ENCODE measurements around the gene MYH10.
A peak's percentile ranks its signal among the peaks of the same experiment; 100 is the strongest.
"Not testable (repeated sequence)": the region's sequence is repeated elsewhere in the genome, so short reads cannot be mapped to it uniquely, and the experiment has no call there.

The MYH10 gene

DNA sequence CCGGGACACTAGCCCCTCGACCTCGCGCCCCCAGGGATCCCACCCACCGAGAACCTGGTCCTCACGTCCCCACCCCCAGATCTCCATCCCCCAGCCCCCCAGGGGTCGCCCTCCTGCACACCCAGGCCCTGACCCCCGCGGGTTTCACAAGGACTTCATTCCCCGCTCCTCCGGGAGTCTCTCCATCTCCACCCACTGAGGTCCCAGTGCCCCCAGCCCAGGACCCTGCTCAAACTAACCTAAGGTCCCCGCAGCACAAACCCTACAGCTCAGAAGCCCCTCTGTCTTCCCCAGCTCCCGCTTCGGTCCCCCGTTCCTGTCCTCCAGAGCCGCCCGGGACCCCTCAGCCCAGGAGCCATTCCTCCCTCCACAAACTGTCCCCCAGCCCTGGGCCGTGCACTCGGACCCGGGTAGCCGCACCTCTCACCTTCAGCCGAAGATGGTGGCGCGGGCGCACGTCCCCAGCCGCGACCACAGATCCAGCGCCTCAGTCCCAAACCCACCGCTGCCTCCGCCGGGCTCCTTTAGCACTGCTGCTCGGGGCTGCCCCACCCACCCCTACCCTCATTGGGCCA is at the start of gene MYH10:
Gene MYH10 (minus strand): TSS at position 499 of the 575 bp plus-strand sequence. CDS start 7,479 bp downstream, outside the sequence.
- peak within 1 kb of the TSS; percentile 88 for H3K4me3 ChIP-seq (ENCODE audit: low read depth, low read length)

GRCh38 chr17:8679126-8679525 is 48.6 kb upstream of the MYH10 start:
- H3K4me3 ChIP-seq (ENCODE audit: low read depth, low read length), result no peak overlapping the region

- no peak overlapping the region for H3K4me3 ChIP-seq (ENCODE audit: low read depth, low read length)
Measured at GRCh38 chr17:8675306-8675705, 44.8 kb upstream of the MYH10 start.

- H3K4me3 ChIP-seq (ENCODE audit: low read depth, low read length), result no peak overlapping the region
Measured at GRCh38 chr17:8674344-8675305, 44.1 kb upstream of the MYH10 start.

DNA sequence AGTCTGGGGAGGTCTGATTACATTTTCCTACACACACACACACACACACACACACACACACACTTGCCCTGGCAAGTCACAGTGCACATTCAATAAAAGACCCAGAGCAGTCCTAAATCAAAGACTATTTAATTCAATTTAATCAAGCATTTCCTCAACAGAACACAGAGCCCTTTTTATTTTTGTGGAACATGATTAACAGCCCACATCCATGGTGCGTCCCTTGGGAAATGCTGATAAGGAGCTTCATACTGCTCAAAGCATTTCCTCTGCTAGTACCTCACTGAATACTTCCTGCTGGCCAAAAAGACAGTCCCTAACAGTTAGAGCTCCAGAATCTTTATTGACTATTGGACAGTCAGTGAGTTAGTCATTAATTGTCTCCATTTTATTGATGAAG is 43.1 kb upstream of the MYH10 start:
- H3K4me3 ChIP-seq (ENCODE audit: low read depth, low read length), result no peak overlapping the region

DNA sequence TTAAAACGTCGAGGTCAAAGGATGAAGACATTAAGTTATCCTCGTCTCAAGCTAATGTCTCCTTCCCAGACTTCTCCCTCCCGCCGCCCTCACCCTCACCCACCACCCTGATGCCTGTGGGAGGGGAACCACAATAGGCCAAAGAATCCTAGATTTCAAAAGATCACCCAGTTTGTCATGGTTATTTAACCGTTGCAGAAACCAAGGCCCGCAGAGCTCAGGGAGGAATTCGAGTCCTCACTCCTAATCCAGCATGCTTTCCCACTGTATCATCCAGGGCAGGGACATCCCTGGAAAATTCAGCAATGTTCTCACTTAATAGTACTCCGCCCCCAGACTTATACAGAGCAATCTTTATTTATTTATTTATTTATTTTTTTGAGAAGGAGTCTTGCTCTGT is 41.8 kb upstream of the MYH10 start:
- H3K4me3 ChIP-seq (ENCODE audit: low read depth, low read length), result no peak overlapping the region

- no peak overlapping the region for H3K4me3 ChIP-seq (ENCODE audit: low read depth, low read length)
Measured at GRCh38 chr17:8670421-8670820, 39.9 kb upstream of the MYH10 start.

- no peak overlapping the region for H3K4me3 ChIP-seq (ENCODE audit: low read depth, low read length)
Measured at GRCh38 chr17:8668176-8668740, 37.7 kb upstream of the MYH10 start.

- no peak overlapping the region for H3K4me3 ChIP-seq (ENCODE audit: low read depth, low read length)
Measured at GRCh38 chr17:8667421-8667820, 36.9 kb upstream of the MYH10 start.

DNA sequence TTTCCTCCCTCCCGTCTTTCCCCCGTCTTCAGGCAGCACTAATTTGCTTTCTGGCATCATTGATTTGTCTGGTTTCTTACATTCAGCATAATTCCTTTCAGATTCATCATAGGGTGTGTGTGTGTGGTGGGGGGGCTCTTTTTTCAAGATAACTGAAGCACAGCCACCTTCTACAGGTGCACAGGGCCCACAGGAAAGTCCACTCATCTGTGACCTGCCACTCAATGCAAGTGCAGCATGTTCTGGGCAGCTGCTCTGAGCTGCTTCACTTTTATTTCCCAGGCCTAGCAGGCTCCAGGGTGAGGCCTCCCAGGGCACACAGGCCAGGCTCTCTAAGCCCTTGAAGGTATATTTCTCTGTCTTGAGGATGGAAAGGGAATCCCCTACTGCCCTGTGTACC is 35.2 kb upstream of the MYH10 start:
- H3K4me3 ChIP-seq (ENCODE audit: low read depth, low read length), result no peak overlapping the region

DNA sequence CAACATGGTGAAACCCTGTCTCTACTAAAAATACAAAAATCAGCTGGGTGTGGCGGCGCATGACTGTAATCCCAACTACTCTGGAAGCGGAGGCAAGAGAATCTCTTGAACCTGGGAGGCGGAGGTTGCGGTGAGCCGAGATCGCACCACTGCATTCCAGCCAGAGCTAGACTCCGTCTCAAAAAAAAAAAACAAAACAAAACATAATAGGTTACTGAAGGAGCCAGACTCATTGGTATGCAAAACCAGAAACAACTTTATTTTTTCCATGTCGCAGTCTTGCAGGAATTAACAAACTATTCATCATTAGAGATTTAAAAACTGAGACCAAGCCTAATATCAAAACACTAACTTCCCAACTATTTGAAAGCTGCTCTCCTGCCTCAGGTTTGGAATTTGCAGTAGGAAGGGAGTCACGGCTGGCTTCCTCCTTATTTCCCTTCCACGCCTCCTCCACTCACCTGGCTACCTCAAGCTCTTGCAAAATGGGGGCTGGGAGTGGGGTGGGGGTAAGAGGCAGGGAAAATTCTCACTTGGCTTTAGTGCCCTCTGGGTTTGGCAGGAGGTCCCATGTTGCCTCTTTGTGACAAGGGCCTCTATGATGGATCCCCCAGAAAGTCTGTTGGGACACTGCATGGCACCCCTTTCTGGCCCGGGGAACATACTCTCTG is 34.1 kb upstream of the MYH10 start:
- no peak overlapping the region for H3K4me3 ChIP-seq (ENCODE audit: low read depth, low read length)

GRCh38 chr17:8662973-8663372 is 32.4 kb upstream of the MYH10 start:
- H3K4me3 ChIP-seq (ENCODE audit: low read depth, low read length), result no peak overlapping the region

- no peak overlapping the region for H3K4me3 ChIP-seq (ENCODE audit: low read depth, low read length)
Measured at GRCh38 chr17:8662076-8662831, 31.7 kb upstream of the MYH10 start.

GRCh38 chr17:8660709-8661108 is 30.2 kb upstream of the MYH10 start:
- not testable (repeated sequence) for H3K4me3 ChIP-seq (ENCODE audit: low read depth, low read length)

GRCh38 chr17:8659758-8660410 is 29.4 kb upstream of the MYH10 start:
- H3K4me3 ChIP-seq (ENCODE audit: low read depth, low read length), result no peak overlapping the region

DNA sequence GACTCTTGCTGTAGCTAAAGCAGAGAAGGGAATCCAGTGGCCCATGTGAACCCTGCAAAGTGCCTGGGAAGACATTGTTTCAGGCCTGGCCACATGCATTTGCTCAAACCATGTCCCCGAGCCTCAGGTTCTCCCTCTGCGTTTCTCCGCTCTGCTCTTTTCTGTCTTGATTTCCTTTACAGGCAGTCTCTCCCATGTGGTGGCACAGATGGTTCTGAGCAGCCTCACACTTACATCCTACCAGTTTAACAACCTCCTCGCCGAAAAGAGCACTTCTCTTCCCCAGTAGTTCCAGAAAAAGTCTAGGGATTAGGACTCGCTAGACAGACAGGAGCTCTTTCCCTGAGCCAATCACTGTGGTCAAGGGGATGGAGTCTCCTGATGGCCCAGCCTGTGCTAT is 28.3 kb upstream of the MYH10 start:
- H3K4me3 ChIP-seq (ENCODE audit: low read depth, low read length), result no peak overlapping the region

DNA sequence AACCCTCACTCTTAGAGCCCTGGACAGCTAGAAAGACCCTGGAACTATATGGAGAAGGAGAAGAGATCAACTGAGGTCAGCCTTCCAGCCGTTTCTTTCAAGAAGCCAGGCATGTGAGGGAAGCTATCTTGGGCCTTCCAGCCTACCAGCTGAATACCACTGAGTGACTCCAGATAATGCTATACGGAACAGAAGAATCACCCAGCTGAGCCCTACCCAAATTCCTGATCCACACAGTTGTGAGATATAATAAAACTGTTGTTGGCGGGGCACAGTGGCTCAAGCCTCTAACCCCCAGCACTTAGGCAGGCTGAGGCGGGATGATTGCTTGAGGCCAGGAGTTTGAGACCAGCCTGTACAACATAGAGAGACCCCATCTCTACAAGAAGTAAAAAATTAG is 26.2 kb upstream of the MYH10 start:
- H3K4me3 ChIP-seq (ENCODE audit: low read depth, low read length), result no peak overlapping the region

DNA sequence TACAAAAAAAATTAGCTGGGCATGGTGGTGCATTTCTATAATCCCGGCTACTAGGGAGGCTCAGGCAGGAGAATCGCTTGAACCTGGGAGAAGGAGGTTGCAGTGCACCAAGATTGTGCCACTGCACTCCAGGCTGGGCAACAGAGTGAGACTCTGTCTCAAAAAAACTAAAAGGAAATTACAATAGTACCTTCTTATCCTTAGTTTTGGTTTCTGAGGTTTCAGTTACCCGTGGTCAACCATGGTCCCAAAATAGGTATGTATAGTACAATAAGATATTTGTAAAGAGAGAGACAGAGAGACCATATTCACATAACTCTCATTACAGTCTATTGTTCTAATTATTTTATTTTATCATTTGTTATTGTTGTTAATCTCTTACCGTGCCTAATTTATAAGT is 24.3 kb upstream of the MYH10 start:
- H3K4me3 ChIP-seq (ENCODE audit: low read depth, low read length), result no peak overlapping the region

DNA sequence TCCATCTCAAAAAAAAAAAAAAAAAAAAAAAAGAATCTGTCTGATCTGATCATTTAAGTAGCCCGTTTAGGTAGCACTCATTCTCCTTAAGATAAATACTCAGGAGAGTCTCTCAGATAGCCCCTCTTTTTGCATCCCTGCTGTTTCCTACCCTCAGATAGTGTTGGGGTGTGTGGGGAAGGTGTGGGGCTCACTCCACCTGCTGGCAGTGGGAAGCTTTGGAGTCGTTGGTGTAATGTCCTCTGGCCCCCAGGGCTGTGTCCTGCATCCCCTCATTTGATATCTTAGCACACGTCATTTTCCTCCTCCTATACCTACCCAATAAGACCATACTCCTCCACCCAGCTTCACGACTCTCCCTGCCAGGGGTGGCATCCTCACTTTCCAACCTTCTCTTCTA is 20.5 kb upstream of the MYH10 start:
- no peak overlapping the region for H3K4me3 ChIP-seq (ENCODE audit: low read depth, low read length)

DNA sequence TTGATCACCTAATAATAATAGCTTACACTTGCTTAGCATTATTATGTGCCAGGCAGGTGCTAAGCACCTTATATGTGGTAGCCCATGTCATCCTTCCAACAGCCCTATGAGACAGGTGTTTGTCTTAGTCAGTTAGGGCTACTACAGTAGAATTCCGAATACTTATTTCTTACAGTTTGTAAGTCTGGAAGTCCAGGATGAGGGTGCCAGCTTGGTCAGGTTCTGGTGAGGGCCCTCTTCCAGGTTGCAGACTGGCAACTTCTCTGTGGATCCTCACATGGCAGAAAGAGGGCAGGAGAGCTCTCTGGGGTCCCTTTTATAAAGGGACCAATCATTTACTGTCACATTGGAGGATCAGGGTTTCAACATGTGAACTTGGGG is 19.6 kb upstream of the MYH10 start:
- H3K4me3 ChIP-seq (ENCODE audit: low read depth, low read length), result no peak overlapping the region
